Measurements from ENCODE around the gene DCTN1. TPM values are rescaled to one million over a fixed set of nuclear protein-coding genes. Genes with fewer than 3 reads are reported as not detected.

The DCTN1 gene
- polyA plus RNA-seq, 1 of the 3 experiments (the other 2 are of a cell fraction): 91.1 TPM

DNA sequence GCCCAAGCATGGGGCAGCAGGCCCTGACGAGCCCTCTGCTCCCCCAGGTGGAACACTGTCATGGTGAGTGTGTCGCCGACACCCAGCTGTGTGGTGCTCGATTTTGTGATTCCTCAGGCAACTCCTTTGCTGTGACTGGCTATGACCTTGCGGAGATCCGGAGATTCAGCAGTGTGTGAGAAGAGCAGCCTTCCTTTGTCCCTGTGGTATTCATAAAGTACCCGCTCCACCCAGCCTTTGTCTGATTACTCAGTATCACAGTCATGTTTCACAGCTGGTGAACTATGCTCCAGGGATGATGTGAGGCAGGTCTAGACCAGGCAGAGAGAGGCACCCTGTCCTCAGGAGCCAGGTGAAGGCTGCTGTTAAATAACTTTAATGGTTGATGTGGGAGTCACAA lies 45.4 kb upstream of the DCTN1 start (continued):
- TF ChIP-seq ELF1 (IDR thresholded peaks at IDR 0.05): no peak

DNA sequence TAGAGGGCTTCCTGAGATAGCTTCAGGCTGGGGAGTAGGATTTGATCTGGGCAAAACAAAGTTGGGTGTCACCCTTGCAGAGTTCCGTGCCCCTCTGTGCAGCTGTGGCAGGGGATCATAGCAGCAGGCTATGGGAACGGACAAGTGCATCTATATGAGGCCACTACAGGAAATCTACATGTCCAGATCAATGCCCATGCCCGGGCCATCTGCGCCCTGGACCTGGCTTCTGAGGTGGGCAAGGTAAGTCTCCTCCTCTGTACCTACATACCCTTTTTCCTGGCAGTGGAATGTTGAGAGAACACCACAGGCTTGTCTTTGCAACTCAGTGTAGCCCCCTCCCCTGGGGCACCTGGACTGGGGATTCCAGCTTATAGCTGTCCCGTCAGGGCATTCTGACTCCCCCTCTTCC lies 44.9 kb upstream of the DCTN1 start:
- Histone ChIP-seq H3K9ac (no peak overlapping the region), H3K9me3 (no peaks in the 10 kb centered on the region), H3K9me2 (no peaks in the 10 kb centered on the region), H3K27me3 (ENCODE audit: insufficient read depth) (no peaks in the 10 kb centered on the region), H3K4me1 (ENCODE audit: control insufficient read depth in 1 of 2, insufficient read depth in 2 of 2, low read depth in 1 of 2, low read length in 1 of 2) (peaks cover 0 to 16% of the 10 kb centered on the region in 2 experiments; a peak in 1 of 4 replicates), H3K4me2 (no peak overlapping the region), H3F3A (replicated peaks; ENCODE audit: insufficient read depth) (peaks cover 8% of the 10 kb centered on the region), H3K36me3 (replicated peaks in 1 of 2; ENCODE audit: control insufficient read depth in 1 of 2, insufficient read depth in 2 of 2, low read length in 1 of 2) (peaks cover 6 to 39% of the 10 kb centered on the region in 2 experiments), H2AFZ (ENCODE audit: low read depth) (no peak overlapping the region), H3K79me2 (ENCODE audit: insufficient read depth) (no peaks in the 10 kb centered on the region), H3K4me3 (ENCODE audit: low read depth in 2 of 2, low read length in 1 of 2) (no peak overlapping the region), H4K20me1 (ENCODE audit: insufficient read depth) (no peaks in the 10 kb centered on the region), H3K27ac (ENCODE audit: low read depth in 2 of 2, low read length in 1 of 2) (no peak overlapping the region)
- ChIA-PET POLR2A (interaction anchor here (2.7 kb wide), 1 partner anchor 15 kb away, joined by 15 read pairs; no protein-coding TSS in a partner anchor), CTCF (no interaction called here)
- WGBS (ENCODE audit: low lambda C conversion rate): 85% methylated on average over 2 of the region's 5 CpGs
- DNase-seq: no peak
- TF ChIP-seq, protein P1, sequence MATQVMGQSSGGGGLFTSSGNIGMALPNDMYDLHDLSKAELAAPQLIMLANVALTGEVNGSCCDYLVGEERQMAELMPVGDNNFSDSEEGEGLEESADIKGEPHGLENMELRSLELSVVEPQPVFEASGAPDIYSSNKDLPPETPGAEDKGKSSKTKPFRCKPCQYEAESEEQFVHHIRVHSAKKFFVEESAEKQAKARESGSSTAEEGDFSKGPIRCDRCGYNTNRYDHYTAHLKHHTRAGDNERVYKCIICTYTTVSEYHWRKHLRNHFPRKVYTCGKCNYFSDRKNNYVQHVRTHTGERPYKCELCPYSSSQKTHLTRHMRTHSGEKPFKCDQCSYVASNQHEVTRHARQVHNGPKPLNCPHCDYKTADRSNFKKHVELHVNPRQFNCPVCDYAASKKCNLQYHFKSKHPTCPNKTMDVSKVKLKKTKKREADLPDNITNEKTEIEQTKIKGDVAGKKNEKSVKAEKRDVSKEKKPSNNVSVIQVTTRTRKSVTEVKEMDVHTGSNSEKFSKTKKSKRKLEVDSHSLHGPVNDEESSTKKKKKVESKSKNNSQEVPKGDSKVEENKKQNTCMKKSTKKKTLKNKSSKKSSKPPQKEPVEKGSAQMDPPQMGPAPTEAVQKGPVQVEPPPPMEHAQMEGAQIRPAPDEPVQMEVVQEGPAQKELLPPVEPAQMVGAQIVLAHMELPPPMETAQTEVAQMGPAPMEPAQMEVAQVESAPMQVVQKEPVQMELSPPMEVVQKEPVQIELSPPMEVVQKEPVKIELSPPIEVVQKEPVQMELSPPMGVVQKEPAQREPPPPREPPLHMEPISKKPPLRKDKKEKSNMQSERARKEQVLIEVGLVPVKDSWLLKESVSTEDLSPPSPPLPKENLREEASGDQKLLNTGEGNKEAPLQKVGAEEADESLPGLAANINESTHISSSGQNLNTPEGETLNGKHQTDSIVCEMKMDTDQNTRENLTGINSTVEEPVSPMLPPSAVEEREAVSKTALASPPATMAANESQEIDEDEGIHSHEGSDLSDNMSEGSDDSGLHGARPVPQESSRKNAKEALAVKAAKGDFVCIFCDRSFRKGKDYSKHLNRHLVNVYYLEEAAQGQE (IDR thresholded peaks at IDR 0.05; ENCODE audit: low read depth, low read length): no peak
- TF ChIP-seq, protein P2, sequence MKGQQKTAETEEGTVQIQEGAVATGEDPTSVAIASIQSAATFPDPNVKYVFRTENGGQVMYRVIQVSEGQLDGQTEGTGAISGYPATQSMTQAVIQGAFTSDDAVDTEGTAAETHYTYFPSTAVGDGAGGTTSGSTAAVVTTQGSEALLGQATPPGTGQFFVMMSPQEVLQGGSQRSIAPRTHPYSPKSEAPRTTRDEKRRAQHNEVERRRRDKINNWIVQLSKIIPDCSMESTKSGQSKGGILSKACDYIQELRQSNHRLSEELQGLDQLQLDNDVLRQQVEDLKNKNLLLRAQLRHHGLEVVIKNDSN (IDR thresholded peaks at IDR 0.05; ENCODE audit: borderline replicate concordance, low read depth): no peak
- TF ChIP-seq SIN3A (IDR thresholded peaks at IDR 0.05; ENCODE audit: borderline replicate concordance, low read depth, low read length): no peak

DNA sequence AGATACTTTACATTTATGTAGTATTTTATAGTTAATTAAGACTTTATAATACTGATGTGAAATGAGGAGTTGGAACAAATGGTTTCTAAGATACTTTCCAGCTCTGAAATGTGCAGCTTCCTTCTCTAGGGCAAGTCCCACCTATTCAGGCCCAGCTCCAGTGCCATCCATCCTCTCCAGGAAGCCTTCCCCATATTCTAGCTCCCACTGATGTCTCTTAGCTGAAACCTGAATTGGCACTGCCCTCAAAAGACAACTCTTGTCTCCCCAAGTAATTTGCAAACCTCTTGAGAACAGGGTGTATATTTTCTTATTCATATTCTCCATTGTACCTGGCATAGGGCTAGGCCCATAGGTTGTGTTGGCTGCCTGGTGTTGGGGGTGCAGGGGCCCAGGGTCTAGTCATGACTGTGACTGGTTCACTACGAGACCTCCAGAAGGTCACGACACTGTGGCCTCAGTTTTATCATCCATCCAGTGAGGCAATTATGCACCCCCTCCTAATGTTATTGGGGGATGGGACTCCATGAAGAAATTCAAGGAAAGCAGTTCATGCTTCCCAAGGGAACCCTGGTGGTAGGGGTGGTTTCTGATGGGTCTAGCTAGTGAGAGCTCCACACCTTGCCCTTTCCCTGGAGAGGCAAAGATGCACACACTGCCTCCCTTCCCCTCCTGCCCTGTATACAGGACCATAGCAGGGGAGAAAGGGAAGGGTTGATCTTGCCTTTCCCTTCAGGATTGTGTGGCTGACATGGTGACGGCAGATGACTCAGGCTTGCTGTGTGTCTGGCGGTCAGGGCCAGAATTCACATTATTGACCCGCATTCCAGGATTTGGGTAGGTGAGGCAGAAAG lies 44.3 kb upstream of the DCTN1 start:
- no peak for DNase-seq
- H3K9ac ChIP-seq: no peak overlapping the region
- H2AFZ ChIP-seq (ENCODE audit: low read depth): no peak overlapping the region
- ChIA-PET POLR2A (interaction anchor here (1.0 to 2.7 kb wide), 2 partner anchors 15 to 34 kb away, joined by 3 to 15 read pairs; partner anchors contain the start of gene WBP1), CTCF (interaction anchor here (1.1 kb wide), 1 partner anchor 14 kb away, joined by 3 read pairs; no protein-coding TSS in a partner anchor)
- WGBS (ENCODE audit: low lambda C conversion rate): 88% methylated on average over 5 of the region's 5 CpGs
- H3F3A ChIP-seq (replicated peaks; ENCODE audit: insufficient read depth): peaks cover 8% of the 10 kb centered on the region
- H3K9me2 ChIP-seq: no peaks in the 10 kb centered on the region
- TF ChIP-seq JUND (IDR thresholded peaks at IDR 0.05): 0 out of 2 replicates have a peak, but pooled peaks have one; percentile 3
- no peak for TF ChIP-seq RFX5 (IDR thresholded peaks at IDR 0.05; ENCODE audit: low read length)
- H3K4me1 ChIP-seq (ENCODE audit: control insufficient read depth in 1 of 2, insufficient read depth in 2 of 2, low read depth in 1 of 2, low read length in 1 of 2): peaks cover 0 to 16% of the 10 kb centered on the region in 2 experiments; a peak in 1 of 4 replicates
- H3K79me2 ChIP-seq (ENCODE audit: insufficient read depth): no peaks in the 10 kb centered on the region
- H3K27ac ChIP-seq (ENCODE audit: low read depth in 2 of 2, low read length in 1 of 2): no peak overlapping the region
- peaks cover 6 to 37% of the 10 kb centered on the region in 2 experiments for H3K36me3 ChIP-seq (replicated peaks in 1 of 2; ENCODE audit: control insufficient read depth in 1 of 2, insufficient read depth in 2 of 2, low read length in 1 of 2)
- H3K27me3 ChIP-seq (ENCODE audit: insufficient read depth): no peaks in the 10 kb centered on the region
- H3K4me3 ChIP-seq (ENCODE audit: low read depth in 2 of 2, low read length in 1 of 2): no peak overlapping the region
- no peaks in the 10 kb centered on the region for H3K9me3 ChIP-seq
- no peaks in the 10 kb centered on the region for H4K20me1 ChIP-seq (ENCODE audit: insufficient read depth)
- H3K4me2 ChIP-seq: no peak overlapping the region
